IMR-90 (cell line): ENCODE results near the gene LDLRAD4.

Experiments used
- BHLHE40 ChIP-seq: fragments of 150-350 bp; IDR thresholded peaks from 2 replicates; pipeline ENCODE4 v1.6.1; 2016; ENCODE audit warnings: mild to moderate bottlenecking, low read depth, low read length
- MAFK ChIP-seq: IDR thresholded peaks from 2 replicates; pipeline ENCODE4 v1.6.1; 2012; ENCODE audit warnings: low read depth, low read length, improper control_type of control experiment
- MAZ ChIP-seq: IDR thresholded peaks from 2 replicates; pipeline ENCODE4 v1.6.1; 2012; ENCODE audit warnings: low read depth, mild to moderate bottlenecking, low read length, improper control_type of control experiment, moderate library complexity, borderline replicate concordance
- NFE2L2 ChIP-seq: fragments of 150-350 bp; IDR thresholded peaks from 2 replicates; pipeline ENCODE4 v1.6.1; 2016; ENCODE audit warnings: low read depth, mild to moderate bottlenecking, low read length
- POLR2A ChIP-seq: IDR thresholded peaks from 2 replicates; pipeline ENCODE4 v1.6.1; 2012; ENCODE audit warnings: mild to moderate bottlenecking, low read depth, low read length
- RAD21 ChIP-seq: IDR thresholded peaks from 2 replicates; pipeline ENCODE4 v1.6.1; 2012; ENCODE audit warnings: low read length, improper control_type of control experiment
- SMC3 ChIP-seq: fragments of 150-350 bp; IDR thresholded peaks from 2 replicates; pipeline ENCODE4 v1.6.1; 2016; ENCODE audit warnings: low read depth, mild to moderate bottlenecking, antibody characterized with exemption, low read length, moderate library complexity
- TF ChIP-seq, protein P1 (sequence below): conservative IDR thresholded peaks from 2 replicates; pipeline ENCODE4 v1.5.1; 2012; ENCODE audit warnings: mild to moderate bottlenecking, low read depth, low read length, improper control_type of control experiment
- TF ChIP-seq, protein P2 (sequence below): fragments of 150-350 bp; IDR thresholded peaks from 2 replicates; pipeline ENCODE4 v1.6.1; 2016; ENCODE audit warnings: low read depth, mild to moderate bottlenecking, low read length, moderate library complexity, borderline replicate concordance

DNA sequence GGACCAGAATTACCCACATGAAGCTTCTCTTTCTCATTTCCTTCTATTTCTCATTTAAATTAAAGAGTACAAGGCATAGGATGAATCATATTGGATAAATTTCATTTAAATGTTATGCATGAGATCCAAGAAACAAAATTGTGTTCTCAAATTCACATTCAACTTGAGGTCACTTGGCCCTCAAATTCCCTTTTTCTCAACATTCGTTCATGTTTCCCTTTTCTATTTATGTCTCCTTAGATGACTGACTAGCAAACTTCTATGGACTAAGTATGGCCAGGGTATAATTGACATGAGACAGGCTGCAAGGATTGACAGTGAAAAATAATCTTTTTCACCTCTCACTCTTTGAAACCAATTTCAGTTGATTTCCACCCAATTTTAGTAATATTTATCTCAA, 4.0 kb upstream of the LDLRAD4 start:
- TF ChIP-seq BHLHE40 (no peak), MAZ (no peak), POLR2A (no peak), RAD21 (no peak), MAFK (no peak), SMC3 (no peak), NFE2L2 (no peak)
- TF ChIP-seq, protein P1, sequence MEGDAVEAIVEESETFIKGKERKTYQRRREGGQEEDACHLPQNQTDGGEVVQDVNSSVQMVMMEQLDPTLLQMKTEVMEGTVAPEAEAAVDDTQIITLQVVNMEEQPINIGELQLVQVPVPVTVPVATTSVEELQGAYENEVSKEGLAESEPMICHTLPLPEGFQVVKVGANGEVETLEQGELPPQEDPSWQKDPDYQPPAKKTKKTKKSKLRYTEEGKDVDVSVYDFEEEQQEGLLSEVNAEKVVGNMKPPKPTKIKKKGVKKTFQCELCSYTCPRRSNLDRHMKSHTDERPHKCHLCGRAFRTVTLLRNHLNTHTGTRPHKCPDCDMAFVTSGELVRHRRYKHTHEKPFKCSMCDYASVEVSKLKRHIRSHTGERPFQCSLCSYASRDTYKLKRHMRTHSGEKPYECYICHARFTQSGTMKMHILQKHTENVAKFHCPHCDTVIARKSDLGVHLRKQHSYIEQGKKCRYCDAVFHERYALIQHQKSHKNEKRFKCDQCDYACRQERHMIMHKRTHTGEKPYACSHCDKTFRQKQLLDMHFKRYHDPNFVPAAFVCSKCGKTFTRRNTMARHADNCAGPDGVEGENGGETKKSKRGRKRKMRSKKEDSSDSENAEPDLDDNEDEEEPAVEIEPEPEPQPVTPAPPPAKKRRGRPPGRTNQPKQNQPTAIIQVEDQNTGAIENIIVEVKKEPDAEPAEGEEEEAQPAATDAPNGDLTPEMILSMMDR, result no peak
- TF ChIP-seq, protein P2, sequence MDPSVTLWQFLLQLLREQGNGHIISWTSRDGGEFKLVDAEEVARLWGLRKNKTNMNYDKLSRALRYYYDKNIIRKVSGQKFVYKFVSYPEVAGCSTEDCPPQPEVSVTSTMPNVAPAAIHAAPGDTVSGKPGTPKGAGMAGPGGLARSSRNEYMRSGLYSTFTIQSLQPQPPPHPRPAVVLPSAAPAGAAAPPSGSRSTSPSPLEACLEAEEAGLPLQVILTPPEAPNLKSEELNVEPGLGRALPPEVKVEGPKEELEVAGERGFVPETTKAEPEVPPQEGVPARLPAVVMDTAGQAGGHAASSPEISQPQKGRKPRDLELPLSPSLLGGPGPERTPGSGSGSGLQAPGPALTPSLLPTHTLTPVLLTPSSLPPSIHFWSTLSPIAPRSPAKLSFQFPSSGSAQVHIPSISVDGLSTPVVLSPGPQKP, result no peak
